ENCODE data around the gene SLC25A33.
"Not testable (repeated sequence)": the region's sequence is repeated elsewhere in the genome, so short reads cannot be mapped to it uniquely, and the experiment has no call there.

Gene SLC25A33

GRCh38 chr1:9539829-9540550 is 725 bp downstream of the SLC25A33 start:
- peak; percentile 26 to 27 for DNase-seq (ENCODE audit: low read depth in 2 of 2)

GRCh38 chr1:9542430-9542829 is 3.2 kb downstream of the SLC25A33 start:
- no peak for DNase-seq (ENCODE audit: low read depth in 2 of 2)

DNA sequence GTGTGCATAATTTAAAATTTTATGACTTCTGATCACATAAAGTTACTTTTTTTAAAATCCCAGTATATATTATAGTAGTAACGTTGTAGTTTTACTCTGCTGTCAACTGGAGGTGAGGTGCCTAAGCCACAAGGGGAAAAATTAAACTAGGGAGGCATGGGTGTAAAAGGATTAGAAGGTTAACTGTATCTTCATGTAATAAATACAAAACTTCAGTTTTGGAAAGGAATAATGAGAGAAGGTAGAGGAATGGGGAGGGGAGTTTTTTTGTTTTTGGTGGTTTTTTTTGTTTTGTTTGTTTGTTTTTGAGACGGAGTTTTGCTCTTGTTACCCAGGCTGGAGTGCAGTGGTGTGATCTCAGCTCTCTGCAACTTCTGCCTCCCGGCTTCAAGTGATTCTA is 5.7 kb downstream of the SLC25A33 start:
- DNase-seq (ENCODE audit: low read depth in 2 of 2): no peak

DNA sequence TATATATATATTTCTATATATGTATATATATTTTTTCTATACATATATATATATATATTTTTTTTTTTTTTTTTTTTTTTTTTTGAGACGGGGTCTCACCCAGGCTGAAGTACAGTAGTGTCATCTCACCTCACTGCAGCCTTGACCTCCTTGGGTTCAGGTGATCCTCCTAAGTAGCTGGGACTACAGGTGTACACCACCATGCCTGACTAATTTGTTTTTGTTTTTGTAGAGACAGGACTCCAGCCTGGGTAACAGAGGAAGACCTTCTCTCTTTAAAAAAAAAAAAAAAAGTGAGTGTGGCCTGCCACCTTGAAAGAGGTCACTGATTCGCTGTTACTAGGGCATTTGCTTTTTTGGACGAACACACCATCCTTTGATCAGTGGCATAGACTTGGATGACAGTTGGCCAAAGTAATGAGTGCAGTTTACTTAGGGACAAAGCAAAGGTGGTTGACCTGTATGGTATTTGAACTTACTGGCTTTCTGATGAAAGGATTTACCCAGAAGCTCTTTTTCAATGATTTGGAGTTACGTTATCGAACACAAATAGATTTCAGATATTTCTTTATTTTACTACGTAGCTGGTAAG is 10.8 kb downstream of the SLC25A33 start:
- no peak for DNase-seq (ENCODE audit: low read depth in 2 of 2)

GRCh38 chr1:9551984-9552383 is 12.7 kb downstream of the SLC25A33 start:
- DNase-seq (ENCODE audit: low read depth in 2 of 2): no peak

DNA sequence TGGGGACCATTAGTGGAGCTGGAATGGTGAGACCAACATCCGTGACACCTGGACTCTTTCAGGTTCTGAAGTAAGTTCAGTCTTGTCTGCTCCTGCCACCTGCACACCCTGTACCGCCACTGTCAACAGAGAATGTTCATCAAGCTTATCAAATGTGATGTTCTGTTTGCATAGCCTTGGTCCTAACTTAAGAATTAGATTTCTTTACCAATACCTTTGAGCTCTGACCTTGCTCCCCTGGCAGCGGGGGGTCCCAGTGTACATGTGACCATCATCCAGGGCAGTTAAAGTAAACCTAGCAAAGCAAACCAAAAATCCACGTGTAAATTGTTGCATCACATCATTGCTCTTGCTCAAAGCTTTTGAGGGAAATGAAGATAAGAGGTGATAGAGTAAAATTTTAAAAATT is 14.5 kb downstream of the SLC25A33 start:
- DNase-seq (ENCODE audit: low read depth in 2 of 2): no peak

DNA sequence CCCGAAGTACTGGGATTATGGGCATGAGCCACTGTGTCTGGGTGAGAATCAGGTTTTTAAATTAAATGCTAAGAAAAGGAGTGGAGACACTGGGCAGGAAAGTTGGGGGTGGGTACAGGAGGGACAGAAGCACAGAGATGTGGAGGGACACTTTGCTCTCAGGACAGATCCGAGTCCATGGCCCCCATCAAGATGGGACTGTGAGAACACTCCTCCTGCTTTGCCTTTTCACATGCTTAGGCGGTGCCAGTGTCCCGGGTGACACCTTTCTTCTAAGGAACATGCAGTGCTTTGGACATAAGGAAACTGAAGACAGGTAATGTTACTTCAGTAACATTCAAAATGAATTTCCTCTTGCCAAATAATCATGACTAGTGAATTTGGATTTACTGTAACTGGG is 16.7 kb downstream of the SLC25A33 start:
- DNase-seq (ENCODE audit: low read depth in 2 of 2): no peak

DNA sequence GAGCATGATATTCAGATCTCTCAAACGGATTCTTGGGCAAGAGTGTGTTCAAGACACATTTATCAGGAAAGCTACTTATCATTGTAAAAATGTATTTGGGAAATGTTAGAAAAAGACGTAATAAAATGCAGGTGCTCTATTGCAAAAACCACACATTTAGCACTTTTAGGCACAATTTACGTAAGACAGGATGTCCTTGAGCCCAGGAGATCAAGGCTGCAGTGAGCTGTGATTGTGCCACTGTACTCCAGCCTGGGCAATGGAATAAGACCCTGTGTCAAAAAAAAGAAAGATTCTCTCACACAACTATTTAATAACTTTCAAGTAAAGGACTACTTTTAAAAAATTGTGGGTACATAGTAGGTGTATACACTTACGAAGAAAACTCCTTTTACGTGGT is 18.4 kb downstream of the SLC25A33 start:
- DNase-seq (ENCODE audit: low read depth in 2 of 2): no peak

DNA sequence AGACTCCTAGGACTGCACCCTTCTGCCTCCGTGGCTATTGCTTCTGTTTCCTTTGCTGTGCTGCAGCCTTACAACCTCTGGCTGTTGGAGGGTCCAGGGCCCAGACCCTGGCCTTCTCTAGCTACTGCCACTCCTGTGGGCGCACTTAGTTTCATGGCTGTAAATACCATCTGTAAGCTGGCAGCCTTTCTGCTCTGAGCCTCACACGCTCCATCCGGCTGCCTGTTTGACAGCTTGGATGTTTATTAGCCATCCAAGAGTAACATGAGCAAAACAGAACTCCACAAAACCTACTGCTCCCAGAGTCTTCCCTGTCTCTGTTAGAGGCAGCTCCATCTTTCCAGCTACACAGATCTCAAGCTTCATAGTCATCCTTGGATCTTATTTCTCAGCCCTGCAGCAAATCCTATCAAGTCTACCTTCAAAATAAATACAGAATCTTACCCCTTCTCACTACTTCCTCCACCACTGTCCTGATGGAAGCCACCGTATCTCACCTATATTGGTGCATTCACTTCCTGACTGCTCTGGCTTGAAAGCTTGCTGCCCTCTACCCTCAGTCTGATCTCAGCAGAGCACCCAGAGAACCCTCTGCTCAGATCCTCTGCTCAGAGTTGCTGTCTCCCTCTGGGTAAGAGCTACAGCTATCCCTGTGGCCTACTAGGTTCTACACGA is 19.1 kb downstream of the SLC25A33 start:
- DNase-seq (ENCODE audit: low read depth in 2 of 2): no peak

DNA sequence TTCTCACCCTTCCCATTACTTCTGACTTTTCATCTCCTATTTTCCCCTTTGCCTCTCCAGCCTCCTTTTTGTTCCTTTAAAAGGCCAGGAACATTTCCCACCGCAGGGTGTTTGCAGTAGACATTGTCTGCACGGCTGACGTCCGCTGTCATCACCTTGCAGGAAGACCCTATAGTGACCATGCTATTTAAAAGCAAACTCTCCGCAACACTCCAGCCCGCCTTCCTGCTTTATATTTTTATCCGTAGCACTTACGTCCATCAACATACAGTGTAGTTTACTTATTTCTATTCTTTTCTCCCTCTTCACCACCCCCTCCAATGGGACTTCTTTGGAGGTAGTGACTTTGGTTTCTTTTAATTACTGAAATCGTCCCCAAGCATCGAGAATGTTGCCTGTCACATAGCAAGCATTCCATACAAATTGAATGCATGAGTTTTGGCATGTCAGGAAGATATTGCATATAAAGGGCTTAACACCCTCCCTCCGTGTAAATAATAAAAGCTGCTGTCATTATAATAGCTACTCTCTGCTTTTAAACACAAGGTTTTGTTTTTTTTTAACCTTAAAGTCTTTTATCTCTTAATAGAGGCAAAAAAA is 19.8 kb downstream of the SLC25A33 start:
- DNase-seq (ENCODE audit: low read depth in 2 of 2): no peak

DNA sequence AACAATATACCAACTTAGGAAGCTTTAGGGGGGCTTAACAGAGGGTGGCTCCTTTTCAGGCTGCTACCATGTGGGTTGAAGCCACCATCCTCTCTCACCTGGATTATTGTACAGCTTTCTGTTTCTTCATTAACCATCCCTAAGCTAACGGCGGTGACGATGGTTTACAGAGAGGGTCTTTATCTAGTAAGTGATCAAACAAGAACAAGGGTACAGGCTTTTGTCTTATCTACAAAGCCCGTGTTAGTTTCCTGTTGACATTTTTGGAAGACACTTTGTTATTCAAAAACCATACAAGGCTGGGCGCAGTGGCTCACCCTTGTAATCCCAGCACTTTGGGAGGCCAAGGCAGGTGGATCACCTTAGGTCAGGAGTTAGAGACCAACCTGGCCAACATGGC is 20.4 kb downstream of the SLC25A33 start:
- no peak for DNase-seq (ENCODE audit: low read depth in 2 of 2)

GRCh38 chr1:9560090-9560489 is 20.8 kb downstream of the SLC25A33 start:
- DNase-seq (ENCODE audit: low read depth in 2 of 2): not testable (repeated sequence)

DNA sequence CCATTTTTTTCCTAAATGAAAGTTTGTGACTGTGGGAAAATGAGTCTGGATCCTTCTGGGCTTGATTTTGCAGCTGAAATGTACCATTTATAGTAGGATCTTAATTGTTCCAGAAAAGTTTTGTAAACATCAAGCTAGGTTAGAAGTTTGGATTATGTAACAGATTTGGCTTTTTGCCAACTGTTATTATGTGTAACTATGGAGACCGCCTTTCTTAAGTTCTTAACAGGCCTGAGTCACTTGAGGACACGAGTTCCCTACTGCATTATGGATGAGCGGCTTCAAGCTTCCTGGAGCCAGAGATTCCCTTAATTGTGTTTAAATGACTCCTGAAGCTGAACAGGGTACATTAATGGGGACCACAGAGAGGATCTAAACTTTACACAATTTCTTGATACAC is 22.2 kb downstream of the SLC25A33 start:
- no peak for DNase-seq (ENCODE audit: low read depth in 2 of 2)

- no peak for DNase-seq (ENCODE audit: low read depth in 2 of 2)
These were observed 30.0 kb downstream of the SLC25A33 start for GRCh38 chr1:9569267-9569666.

DNA sequence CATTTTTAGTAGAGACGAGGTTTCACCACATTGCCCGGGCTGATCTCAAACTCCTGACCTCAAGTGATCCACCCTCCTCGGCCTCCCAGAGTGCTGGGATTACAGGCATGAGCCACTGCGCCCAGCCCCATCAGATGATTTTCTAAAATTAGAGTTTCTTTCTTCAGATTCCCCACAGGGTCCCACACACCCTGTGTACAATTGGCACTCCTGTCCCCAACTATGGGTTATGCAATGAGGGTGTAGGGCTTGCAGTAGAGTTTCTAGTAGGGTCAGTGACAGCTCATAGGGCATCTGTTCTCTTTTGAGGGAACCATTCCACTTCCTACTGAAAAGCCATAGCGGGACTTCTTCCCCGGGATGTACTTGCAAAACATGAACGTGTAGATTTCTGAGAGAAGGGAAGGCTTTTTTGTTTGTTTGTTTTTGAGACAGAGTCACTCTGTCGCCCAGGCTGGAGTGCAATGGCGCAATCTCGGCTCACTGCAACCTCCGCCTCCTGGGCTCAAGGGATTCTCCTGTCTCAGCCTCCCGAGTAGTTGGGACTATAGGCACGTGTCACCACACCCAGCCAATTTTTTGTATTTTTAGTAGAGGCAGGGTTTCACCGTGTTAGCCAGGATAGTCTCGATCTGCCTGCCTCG is 31.7 kb downstream of the SLC25A33 start:
- not testable (repeated sequence) for DNase-seq (ENCODE audit: low read depth in 2 of 2)

DNA sequence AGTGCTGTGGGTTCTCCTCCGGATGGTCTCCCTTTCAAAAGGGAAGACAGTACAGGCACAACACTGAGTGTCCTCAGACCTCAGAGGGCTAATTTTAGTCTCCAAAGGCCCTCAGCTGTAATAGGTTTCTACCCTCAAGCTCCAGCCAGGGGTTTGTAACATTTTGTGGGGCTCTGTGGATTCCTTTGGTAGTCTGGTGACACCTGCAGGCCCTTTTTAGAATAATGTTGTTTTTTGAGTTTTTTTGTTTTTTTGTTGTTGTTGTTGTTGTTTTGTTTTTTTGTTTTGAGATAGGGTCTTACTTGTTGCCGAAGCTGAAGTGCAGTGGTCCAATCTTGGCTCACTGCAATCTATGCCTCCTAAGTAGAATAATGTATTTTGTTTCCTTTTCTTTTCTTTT is 34.5 kb downstream of the SLC25A33 start:
- no peak for DNase-seq (ENCODE audit: low read depth in 2 of 2)

DNA sequence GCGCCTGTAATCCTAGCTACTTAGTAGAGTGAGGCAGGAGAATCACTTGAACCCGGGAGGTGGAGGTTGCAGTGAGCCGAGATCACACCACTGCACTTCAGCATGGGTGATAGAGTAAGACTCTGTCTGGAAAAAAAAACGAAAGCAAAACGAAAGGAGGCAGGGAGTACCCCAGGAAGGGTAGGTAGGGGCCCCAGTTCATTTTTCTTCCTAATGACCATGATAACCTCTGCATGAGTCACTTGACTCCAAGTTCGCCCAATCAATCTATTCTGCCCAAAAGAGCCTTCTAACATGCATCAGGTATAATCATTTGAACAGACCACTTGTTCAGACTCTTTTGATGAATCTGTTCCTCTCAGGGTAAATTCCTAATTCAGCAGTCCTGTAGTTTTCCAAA is 36.2 kb downstream of the SLC25A33 start:
- DNase-seq (ENCODE audit: low read depth in 2 of 2): no peak

- no peak for DNase-seq (ENCODE audit: low read depth in 2 of 2)
These were observed 37.6 kb downstream of the SLC25A33 start for GRCh38 chr1:9576903-9577302.

DNA sequence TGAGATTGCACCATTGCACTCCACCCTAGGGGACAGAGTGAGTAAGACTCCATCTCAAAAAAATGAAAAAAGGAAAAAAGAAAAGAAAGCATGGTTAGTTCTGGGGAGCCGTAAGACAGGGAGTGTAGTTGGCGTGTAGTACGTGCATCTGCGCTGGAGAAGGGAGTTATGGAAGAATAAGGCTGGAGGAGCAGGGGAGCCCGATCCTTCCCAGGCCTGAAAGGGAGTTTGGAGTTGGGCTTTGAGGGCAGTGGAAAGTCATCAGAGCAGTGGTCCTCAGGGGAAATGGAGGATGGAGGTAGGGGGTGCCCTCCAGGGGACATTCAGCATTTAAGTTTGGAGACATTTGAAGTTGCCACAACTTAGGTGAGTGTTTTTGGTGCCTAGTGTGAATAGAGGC is 38.2 kb downstream of the SLC25A33 start:
- no peak for DNase-seq (ENCODE audit: low read depth in 2 of 2)

- DNase-seq (ENCODE audit: low read depth in 2 of 2): no peak
These were observed 41.7 kb downstream of the SLC25A33 start for GRCh38 chr1:9580942-9581341.

GRCh38 chr1:9586147-9586766 is 47.0 kb downstream of the SLC25A33 start:
- no peak for DNase-seq (ENCODE audit: low read depth in 2 of 2)

Data from stimulated activated CD4-positive, alpha-beta T cell treated with anti-CD3 and anti-CD28 coated beads, Interleukin-4, amount 100 ng/mL, for 48 hours (primary cell).